H1 (cell line): ENCODE results near the gene LNX2. TPM values are rescaled to one million over a fixed set of nuclear protein-coding genes. Genes with fewer than 3 reads are reported as not detected.

Experiments used
- BCL11A ChIP-seq, 2 experiments: IDR thresholded peaks; one replicate each; pipeline ENCODE4 v1.6.1; 2011; ENCODE audit warnings: low read depth in 2 of 2, low read length in 2 of 2, mild to moderate bottlenecking in 2 of 2
- EGR1 ChIP-seq: IDR thresholded peaks from 2 replicates; pipeline ENCODE4 v1.6.1; 2011; ENCODE audit warnings: low read depth, low read length, borderline replicate concordance
- EP300 ChIP-seq, 2 experiments: IDR thresholded peaks; 1 replicate in 1 of 2; 2 replicates in 1 of 2; pipeline ENCODE4 v1.6.1; 2011 to 2012; ENCODE audit warnings: low read depth in 2 of 2, low read length in 2 of 2, mild to moderate bottlenecking in 2 of 2, borderline replicate concordance in 1 of 2, inconsistent platforms in 1 of 2, moderate library complexity in 1 of 2
- EZH2 ChIP-seq: fragments of 200-600 bp; sonication (generic); IDR thresholded peaks from 2 replicates; pipeline ENCODE4 v1.7.1; 2012; ENCODE audit warnings: low read depth, mild to moderate bottlenecking, moderate library complexity, low read length, inconsistent platforms; ENCODE audit not compliant: severe bottlenecking
- HDAC6 ChIP-seq: IDR thresholded peaks from one replicate; pipeline ENCODE4 v1.7.1; 2012; ENCODE audit warnings: low read depth, mild to moderate bottlenecking, inconsistent platforms, low read length, moderate library complexity
- SAP30 ChIP-seq: fragments of 300-600 bp; sonication (generic); IDR thresholded peaks from 2 replicates; pipeline ENCODE4 v1.7.1; 2012; ENCODE audit warnings: low read length, moderate library complexity, mild to moderate bottlenecking, inconsistent platforms; ENCODE audit not compliant: insufficient read depth, insufficient replicate concordance
- SIRT6 ChIP-seq: IDR thresholded peaks from one replicate; pipeline ENCODE4 v1.7.1; 2012; ENCODE audit warnings: low read length, inconsistent platforms
- TAF1 ChIP-seq: IDR thresholded peaks from 2 replicates; pipeline ENCODE4 v1.6.1; 2011; ENCODE audit warnings: mild to moderate bottlenecking, low read depth, low read length
- ZNF274 ChIP-seq: IDR thresholded peaks from 2 replicates; pipeline ENCODE4 v1.7.0; 2012; ENCODE audit warnings: low read length, borderline replicate concordance; ENCODE audit errors: extremely low read depth
- polyA plus RNA-seq, 7 experiments: library from polyadenylated mRNA; depleted of rRNA in 3 of 7; stranded (reverse) in 5 of 7; unstranded in 2 of 7; fragments of >200 nt in 5 of 7; fragments of 200-250 nt in 2 of 7; gene quantifications; 1 replicate in 5 of 7; 2 replicates in 1 of 7; 4 replicates in 1 of 7; pipeline versions ENCODE4 v1.2.1 to v1.2.3, GENCODE V29; 2011 to 2013; ENCODE audit warnings: missing spikeins in 2 of 7, mixed read lengths in 2 of 7
- total RNA-seq: library from RNA; stranded (reverse); fragmentation: NEBNext Ultra II Directional; extraction: Animal tissue kit (Norgen Biotek cat#: 25700); gene quantifications from 2 replicates; pipeline ENCODE4 v1.2.1, GENCODE V29; 2021
- TF ChIP-seq, protein P1 (sequence below): fragments of 300-600 bp; sonication (generic); IDR thresholded peaks from 2 replicates; pipeline ENCODE4 v1.7.1; 2012; ENCODE audit warnings: low read length, moderate library complexity, mild to moderate bottlenecking, inconsistent platforms; ENCODE audit not compliant: insufficient replicate concordance
- TF ChIP-seq, protein P2 (sequence below): IDR thresholded peaks from 2 replicates; pipeline ENCODE4 v1.6.1; 2011; ENCODE audit warnings: low read length, improper control_type of control experiment

LNX2 gene
- total and polyA plus RNA-seq, 2 of the 8 experiments (the other 6 are each of a cell fraction or from before 2014, with no cell fraction given): 6.4 to 13.9 TPM

DNA sequence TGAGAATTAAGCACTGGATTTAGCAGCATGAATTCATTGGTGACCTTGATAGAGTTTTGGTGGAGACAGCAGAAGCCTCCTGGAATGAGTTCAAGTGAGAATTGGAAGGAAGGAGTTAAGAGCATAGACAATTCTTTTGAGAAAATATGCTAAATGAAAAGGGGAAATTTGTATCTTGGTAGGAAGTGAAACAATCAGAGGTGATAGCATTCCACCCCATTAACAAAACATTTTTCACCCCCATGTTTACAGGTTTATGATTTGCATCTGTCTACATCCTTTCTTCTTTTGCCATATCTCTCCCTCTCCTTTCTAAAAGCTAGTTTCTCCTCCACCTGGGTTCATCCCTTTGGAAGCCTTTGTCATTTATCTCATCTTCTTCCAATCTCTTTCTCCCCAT is 27.5 kb downstream of the LNX2 start (continued):
- TF ChIP-seq, protein P1, sequence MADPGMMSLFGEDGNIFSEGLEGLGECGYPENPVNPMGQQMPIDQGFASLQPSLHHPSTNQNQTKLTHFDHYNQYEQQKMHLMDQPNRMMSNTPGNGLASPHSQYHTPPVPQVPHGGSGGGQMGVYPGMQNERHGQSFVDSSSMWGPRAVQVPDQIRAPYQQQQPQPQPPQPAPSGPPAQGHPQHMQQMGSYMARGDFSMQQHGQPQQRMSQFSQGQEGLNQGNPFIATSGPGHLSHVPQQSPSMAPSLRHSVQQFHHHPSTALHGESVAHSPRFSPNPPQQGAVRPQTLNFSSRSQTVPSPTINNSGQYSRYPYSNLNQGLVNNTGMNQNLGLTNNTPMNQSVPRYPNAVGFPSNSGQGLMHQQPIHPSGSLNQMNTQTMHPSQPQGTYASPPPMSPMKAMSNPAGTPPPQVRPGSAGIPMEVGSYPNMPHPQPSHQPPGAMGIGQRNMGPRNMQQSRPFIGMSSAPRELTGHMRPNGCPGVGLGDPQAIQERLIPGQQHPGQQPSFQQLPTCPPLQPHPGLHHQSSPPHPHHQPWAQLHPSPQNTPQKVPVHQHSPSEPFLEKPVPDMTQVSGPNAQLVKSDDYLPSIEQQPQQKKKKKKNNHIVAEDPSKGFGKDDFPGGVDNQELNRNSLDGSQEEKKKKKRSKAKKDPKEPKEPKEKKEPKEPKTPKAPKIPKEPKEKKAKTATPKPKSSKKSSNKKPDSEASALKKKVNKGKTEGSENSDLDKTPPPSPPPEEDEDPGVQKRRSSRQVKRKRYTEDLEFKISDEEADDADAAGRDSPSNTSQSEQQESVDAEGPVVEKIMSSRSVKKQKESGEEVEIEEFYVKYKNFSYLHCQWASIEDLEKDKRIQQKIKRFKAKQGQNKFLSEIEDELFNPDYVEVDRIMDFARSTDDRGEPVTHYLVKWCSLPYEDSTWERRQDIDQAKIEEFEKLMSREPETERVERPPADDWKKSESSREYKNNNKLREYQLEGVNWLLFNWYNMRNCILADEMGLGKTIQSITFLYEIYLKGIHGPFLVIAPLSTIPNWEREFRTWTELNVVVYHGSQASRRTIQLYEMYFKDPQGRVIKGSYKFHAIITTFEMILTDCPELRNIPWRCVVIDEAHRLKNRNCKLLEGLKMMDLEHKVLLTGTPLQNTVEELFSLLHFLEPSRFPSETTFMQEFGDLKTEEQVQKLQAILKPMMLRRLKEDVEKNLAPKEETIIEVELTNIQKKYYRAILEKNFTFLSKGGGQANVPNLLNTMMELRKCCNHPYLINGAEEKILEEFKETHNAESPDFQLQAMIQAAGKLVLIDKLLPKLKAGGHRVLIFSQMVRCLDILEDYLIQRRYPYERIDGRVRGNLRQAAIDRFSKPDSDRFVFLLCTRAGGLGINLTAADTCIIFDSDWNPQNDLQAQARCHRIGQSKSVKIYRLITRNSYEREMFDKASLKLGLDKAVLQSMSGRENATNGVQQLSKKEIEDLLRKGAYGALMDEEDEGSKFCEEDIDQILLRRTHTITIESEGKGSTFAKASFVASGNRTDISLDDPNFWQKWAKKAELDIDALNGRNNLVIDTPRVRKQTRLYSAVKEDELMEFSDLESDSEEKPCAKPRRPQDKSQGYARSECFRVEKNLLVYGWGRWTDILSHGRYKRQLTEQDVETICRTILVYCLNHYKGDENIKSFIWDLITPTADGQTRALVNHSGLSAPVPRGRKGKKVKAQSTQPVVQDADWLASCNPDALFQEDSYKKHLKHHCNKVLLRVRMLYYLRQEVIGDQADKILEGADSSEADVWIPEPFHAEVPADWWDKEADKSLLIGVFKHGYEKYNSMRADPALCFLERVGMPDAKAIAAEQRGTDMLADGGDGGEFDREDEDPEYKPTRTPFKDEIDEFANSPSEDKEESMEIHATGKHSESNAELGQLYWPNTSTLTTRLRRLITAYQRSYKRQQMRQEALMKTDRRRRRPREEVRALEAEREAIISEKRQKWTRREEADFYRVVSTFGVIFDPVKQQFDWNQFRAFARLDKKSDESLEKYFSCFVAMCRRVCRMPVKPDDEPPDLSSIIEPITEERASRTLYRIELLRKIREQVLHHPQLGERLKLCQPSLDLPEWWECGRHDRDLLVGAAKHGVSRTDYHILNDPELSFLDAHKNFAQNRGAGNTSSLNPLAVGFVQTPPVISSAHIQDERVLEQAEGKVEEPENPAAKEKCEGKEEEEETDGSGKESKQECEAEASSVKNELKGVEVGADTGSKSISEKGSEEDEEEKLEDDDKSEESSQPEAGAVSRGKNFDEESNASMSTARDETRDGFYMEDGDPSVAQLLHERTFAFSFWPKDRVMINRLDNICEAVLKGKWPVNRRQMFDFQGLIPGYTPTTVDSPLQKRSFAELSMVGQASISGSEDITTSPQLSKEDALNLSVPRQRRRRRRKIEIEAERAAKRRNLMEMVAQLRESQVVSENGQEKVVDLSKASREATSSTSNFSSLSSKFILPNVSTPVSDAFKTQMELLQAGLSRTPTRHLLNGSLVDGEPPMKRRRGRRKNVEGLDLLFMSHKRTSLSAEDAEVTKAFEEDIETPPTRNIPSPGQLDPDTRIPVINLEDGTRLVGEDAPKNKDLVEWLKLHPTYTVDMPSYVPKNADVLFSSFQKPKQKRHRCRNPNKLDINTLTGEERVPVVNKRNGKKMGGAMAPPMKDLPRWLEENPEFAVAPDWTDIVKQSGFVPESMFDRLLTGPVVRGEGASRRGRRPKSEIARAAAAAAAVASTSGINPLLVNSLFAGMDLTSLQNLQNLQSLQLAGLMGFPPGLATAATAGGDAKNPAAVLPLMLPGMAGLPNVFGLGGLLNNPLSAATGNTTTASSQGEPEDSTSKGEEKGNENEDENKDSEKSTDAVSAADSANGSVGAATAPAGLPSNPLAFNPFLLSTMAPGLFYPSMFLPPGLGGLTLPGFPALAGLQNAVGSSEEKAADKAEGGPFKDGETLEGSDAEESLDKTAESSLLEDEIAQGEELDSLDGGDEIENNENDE: no peak
- TF ChIP-seq HDAC6 (no peak), TAF1 (no peak), SAP30 (no peak), BCL11A (IDR thresholded peaks at IDR 0.05; ENCODE audit: low read depth in 2 of 2, low read length in 2 of 2) (no peak), EZH2 (no peak), EGR1 (no peak), SIRT6 (no peak), EP300 (IDR thresholded peaks at IDR 0.05; ENCODE audit: borderline replicate concordance in 1 of 2, low read depth in 2 of 2, low read length in 2 of 2) (no peak), ZNF274 (no peak)
- TF ChIP-seq, protein P2, sequence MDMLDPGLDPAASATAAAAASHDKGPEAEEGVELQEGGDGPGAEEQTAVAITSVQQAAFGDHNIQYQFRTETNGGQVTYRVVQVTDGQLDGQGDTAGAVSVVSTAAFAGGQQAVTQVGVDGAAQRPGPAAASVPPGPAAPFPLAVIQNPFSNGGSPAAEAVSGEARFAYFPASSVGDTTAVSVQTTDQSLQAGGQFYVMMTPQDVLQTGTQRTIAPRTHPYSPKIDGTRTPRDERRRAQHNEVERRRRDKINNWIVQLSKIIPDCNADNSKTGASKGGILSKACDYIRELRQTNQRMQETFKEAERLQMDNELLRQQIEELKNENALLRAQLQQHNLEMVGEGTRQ: no peak
